ENCODE results near the gene AP1AR.

GRCh38 chr4:112245383-112245782, 13.8 kb downstream of the AP1AR start:
- TF ChIP-seq REST (IDR thresholded peaks at IDR 0.05; ENCODE audit: insufficient read depth in 1 of 2, low read depth in 2 of 2, low read length in 2 of 2): no peak
- no peak for TF ChIP-seq POLR2AphosphoS5 (IDR thresholded peaks at IDR 0.05; ENCODE audit: low read depth, low read length)
- TF ChIP-seq SIN3A (IDR thresholded peaks at IDR 0.05; ENCODE audit: borderline replicate concordance, insufficient read depth, low read length): no peak
